HepG2 (cell line): ENCODE data around the gene MTRF1. TPM values are rescaled to one million over a fixed set of nuclear protein-coding genes. Genes with fewer than 3 reads are reported as not detected.
A peak's percentile ranks its signal among the peaks of the same experiment; 100 is the strongest.

Experiments
- ATAD3A ChIP-seq: sonication (generic); formaldehyde crosslinking; IDR thresholded peaks from 2 replicates; pipeline ENCODE4 v1.4.0; 2020; ENCODE audit warnings: missing genetic modification reagents
- BRD4 ChIP-seq: sonication (generic); formaldehyde crosslinking; IDR thresholded peaks from 2 replicates; pipeline ENCODE4 v1.4.0; 2020; ENCODE audit warnings: missing genetic modification reagents
- EP300 ChIP-seq, 3 experiments: sonication (generic) in 1 of 3; formaldehyde crosslinking in 1 of 3; IDR thresholded peaks; 2 replicates each; pipeline versions ENCODE4 v1.5.1 to v1.6.1; 2011 to 2020; ENCODE audit warnings: low read depth in 2 of 3, low read length in 2 of 3, borderline replicate concordance in 1 of 3, improper control_type of control experiment in 1 of 3, mild to moderate bottlenecking in 1 of 3, missing genetic modification reagents in 1 of 3, moderate library complexity in 1 of 3
- MXI1 ChIP-seq: IDR thresholded peaks from 3 replicates; pipeline ENCODE4 v1.6.1; 2012; ENCODE audit warnings: low read depth, low read length, inconsistent platforms, borderline replicate concordance
- NCOA1 ChIP-seq: sonication (generic); formaldehyde crosslinking; IDR thresholded peaks from 2 replicates; pipeline ENCODE4 v1.9.0; 2021; ENCODE audit warnings: missing genetic modification reagents
- ZEB1 ChIP-seq: IDR thresholded peaks from 2 replicates; pipeline ENCODE4 v1.6.1; 2012; ENCODE audit warnings: mild to moderate bottlenecking, low read depth, inconsistent platforms; ENCODE audit not compliant: insufficient replicate concordance
- ZNF207 ChIP-seq: fragments of 450-650 bp; IDR thresholded peaks from 2 replicates; pipeline ENCODE4 v1.6.1; 2016; ENCODE audit warnings: antibody characterized with exemption, borderline replicate concordance
- ZNF264 ChIP-seq: sonication (generic); formaldehyde crosslinking; IDR thresholded peaks from 2 replicates; pipeline ENCODE4 v1.4.0; 2020; ENCODE audit warnings: missing genetic modification reagents
- ZNF318 ChIP-seq: sonication (generic); formaldehyde crosslinking; IDR thresholded peaks from 2 replicates; pipeline ENCODE4 v1.4.0; 2020; ENCODE audit warnings: mild to moderate bottlenecking, missing genetic modification reagents
- ZNF513 ChIP-seq: sonication (generic); formaldehyde crosslinking; conservative IDR thresholded peaks from 2 replicates; pipeline ENCODE4 v1.5.0; 2020; ENCODE audit warnings: missing genetic modification reagents
- polyA plus RNA-seq, 8 experiments: library from polyadenylated mRNA; depleted of rRNA in 3 of 8; stranded (reverse) in 7 of 8; unstranded in 1 of 8; fragments of >200 nt; fragmentation: Illumina TruSeq in 4 of 8; extraction: Trizol in 4 of 8; gene quantifications; 2 replicates each; pipeline versions ENCODE4 v1.2.1 to v1.2.3, GENCODE V29; 2011 to 2016; ENCODE audit warnings: low read depth in 4 of 8, missing spikeins in 1 of 8, mixed read lengths in 1 of 8; ENCODE audit not compliant: insufficient read depth in 1 of 8
- total RNA-seq, 5 experiments: library from RNA; depleted of rRNA; stranded (reverse); fragments of >200 nt; fragmentation: Illumina TruSeq; extraction: Trizol; gene quantifications; 2 replicates each; pipeline ENCODE4 v1.2.3, GENCODE V29; 2016; ENCODE audit warnings: low read depth in 1 of 5
- TF ChIP-seq, protein P1 (sequence below): sonication (generic); formaldehyde crosslinking; IDR thresholded peaks from 2 replicates; pipeline ENCODE4 v1.9.0; 2022; ENCODE audit warnings: low read depth, missing genetic modification reagents
- TF ChIP-seq, protein P2 (sequence below): sonication (generic); formaldehyde crosslinking; IDR thresholded peaks from 2 replicates; pipeline ENCODE4 v1.8.0; 2022; ENCODE audit warnings: mild to moderate bottlenecking, missing genetic modification reagents, borderline replicate concordance
- TF ChIP-seq, protein P3 (sequence below): fragments of 450-650 bp; IDR thresholded peaks from 2 replicates; pipeline ENCODE4 v1.6.1; 2017; ENCODE audit warnings: mild to moderate bottlenecking

The MTRF1 gene
- total and polyA plus RNA-seq, 2 of the 13 experiments (the other 11 are each of a cell fraction or from before 2014, with no cell fraction given), result 21.6 to 27.2 TPM

DNA sequence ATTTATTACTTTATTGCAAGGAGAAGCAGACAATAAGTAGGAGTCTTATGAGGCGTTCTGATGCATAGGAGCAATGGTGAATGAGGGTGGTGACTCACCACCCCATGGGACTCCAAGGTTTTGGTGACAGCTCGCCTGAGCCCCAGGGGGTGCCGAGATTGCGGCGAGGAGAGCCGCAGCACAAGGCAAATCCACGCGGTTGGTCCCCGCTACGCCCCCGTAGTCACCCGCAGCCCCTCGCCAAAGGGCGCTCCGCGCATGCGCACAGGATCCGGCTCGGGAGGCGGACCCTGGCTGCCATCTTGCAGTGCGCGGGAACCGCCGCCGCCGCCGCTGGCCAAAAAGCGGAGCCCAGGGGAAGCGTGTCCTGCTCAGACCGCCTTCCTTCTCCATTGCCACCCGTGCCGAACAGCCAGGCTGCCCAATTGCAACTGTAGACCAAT, 47.6 kb upstream of the MTRF1 start, which contains the start of gene NAA16 (continued):
- TF ChIP-seq, protein P1, sequence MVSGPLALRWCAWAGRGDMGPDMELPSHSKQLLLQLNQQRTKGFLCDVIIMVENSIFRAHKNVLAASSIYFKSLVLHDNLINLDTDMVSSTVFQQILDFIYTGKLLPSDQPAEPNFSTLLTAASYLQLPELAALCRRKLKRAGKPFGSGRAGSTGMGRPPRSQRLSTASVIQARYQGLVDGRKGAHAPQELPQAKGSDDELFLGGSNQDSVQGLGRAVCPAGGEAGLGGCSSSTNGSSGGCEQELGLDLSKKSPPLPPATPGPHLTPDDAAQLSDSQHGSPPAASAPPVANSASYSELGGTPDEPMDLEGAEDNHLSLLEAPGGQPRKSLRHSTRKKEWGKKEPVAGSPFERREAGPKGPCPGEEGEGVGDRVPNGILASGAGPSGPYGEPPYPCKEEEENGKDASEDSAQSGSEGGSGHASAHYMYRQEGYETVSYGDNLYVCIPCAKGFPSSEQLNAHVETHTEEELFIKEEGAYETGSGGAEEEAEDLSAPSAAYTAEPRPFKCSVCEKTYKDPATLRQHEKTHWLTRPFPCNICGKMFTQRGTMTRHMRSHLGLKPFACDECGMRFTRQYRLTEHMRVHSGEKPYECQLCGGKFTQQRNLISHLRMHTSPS (CRISPR knock-in tag), result no peak
- no peak for TF ChIP-seq ZNF207
- TF ChIP-seq ATAD3A (CRISPR knock-in tag), result no peak
- TF ChIP-seq, protein P2, sequence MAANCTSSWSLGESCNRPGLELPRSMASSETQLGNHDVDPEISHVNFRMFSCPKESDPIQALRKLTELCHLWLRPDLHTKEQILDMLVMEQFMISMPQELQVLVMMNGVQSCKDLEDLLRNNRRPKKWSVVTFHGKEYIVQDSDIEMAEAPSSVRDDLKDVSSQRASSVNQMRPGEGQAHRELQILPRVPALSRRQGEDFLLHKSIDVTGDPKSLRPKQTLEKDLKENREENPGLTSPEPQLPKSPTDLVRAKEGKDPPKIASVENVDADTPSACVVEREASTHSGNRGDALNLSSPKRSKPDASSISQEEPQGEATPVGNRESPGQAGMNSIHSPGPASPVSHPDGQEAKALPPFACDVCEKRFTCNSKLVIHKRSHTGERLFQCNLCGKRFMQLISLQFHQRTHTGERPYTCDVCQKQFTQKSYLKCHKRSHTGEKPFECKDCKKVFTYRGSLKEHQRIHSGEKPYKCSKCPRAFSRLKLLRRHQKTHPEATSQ, result no peak
- TF ChIP-seq, protein P3, sequence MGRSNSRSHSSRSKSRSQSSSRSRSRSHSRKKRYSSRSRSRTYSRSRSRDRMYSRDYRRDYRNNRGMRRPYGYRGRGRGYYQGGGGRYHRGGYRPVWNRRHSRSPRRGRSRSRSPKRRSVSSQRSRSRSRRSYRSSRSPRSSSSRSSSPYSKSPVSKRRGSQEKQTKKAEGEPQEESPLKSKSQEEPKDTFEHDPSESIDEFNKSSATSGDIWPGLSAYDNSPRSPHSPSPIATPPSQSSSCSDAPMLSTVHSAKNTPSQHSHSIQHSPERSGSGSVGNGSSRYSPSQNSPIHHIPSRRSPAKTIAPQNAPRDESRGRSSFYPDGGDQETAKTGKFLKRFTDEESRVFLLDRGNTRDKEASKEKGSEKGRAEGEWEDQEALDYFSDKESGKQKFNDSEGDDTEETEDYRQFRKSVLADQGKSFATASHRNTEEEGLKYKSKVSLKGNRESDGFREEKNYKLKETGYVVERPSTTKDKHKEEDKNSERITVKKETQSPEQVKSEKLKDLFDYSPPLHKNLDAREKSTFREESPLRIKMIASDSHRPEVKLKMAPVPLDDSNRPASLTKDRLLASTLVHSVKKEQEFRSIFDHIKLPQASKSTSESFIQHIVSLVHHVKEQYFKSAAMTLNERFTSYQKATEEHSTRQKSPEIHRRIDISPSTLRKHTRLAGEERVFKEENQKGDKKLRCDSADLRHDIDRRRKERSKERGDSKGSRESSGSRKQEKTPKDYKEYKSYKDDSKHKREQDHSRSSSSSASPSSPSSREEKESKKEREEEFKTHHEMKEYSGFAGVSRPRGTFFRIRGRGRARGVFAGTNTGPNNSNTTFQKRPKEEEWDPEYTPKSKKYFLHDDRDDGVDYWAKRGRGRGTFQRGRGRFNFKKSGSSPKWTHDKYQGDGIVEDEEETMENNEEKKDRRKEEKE, result no peak
- TF ChIP-seq MXI1, result peak; percentile 59; the same call in 1 of the 3 replicates
- peak; percentile 47; the same call in 1 of the 2 replicates for TF ChIP-seq BRD4 (CRISPR knock-in tag)
- no peak for TF ChIP-seq NCOA1
- TF ChIP-seq ZNF264, result no peak
- TF ChIP-seq ZEB1, result no peak
- TF ChIP-seq EP300 (IDR thresholded peaks at IDR 0.05; ENCODE audit: low read depth in 2 of 2, low read length in 2 of 2), result no peak
- no peak for TF ChIP-seq EP300 (CRISPR knock-in tag; IDR thresholded peaks at IDR 0.05; ENCODE audit: borderline replicate concordance)
- no peak for TF ChIP-seq ZNF318 (CRISPR knock-in tag)
- TF ChIP-seq ZNF513 (CRISPR knock-in tag), result 0 out of 2 replicates have a peak, but pooled peaks have one; percentile 14
